OCI-LY1 (cell line): Measurements from ENCODE around the gene KCNN3.

ENCODE experiments used
- H2AFZ ChIP-seq: fragments of 200-600 bp; sonication (generic), shearing (Covaris generic); 2 replicates; pipeline ENCODE4 v1.6.0; 2014; ENCODE audit warnings: antibody characterized with exemption, mild to moderate bottlenecking, low read length
- H3F3A ChIP-seq: fragments of 200-600 bp; sonication (generic), shearing (Covaris generic); 2 replicates; pipeline ENCODE4 v1.6.0; 2014; ENCODE audit warnings: mild to moderate bottlenecking, antibody characterized with exemption, low read length, moderate library complexity; ENCODE audit not compliant: insufficient read depth
- H3K27ac ChIP-seq: fragments of 200-600 bp; sonication (generic); 2 replicates; pipeline ENCODE4 v1.5.1; 2014; ENCODE audit warnings: low read length, mixed run types, mild to moderate bottlenecking, low read depth; ENCODE audit not compliant: poor library complexity, severe bottlenecking
- H3K27me3 ChIP-seq: fragments of 200-600 bp; sonication (generic); 2 replicates; pipeline ENCODE4 v1.6.0; 2014; ENCODE audit warnings: antibody characterized with exemption, mild to moderate bottlenecking, low read length, moderate library complexity; ENCODE audit not compliant: insufficient read depth
- H3K36me3 ChIP-seq: fragments of 200-600 bp; sonication (generic); 2 replicates; pipeline ENCODE4 v1.6.1; 2014; ENCODE audit warnings: mild to moderate bottlenecking, antibody characterized with exemption, low read length, moderate library complexity, mixed read lengths; ENCODE audit not compliant: insufficient read depth
- H3K4me1 ChIP-seq: fragments of 200-600 bp; sonication (generic); 2 replicates; pipeline ENCODE4 v1.5.1; 2014; ENCODE audit warnings: mild to moderate bottlenecking, low read length, moderate library complexity; ENCODE audit not compliant: insufficient read depth, severe bottlenecking
- H3K4me2 ChIP-seq: fragments of 200-600 bp; sonication (generic), shearing (Covaris generic); 2 replicates; pipeline ENCODE4 v1.6.1; 2014; ENCODE audit warnings: low read length
- H3K4me3 ChIP-seq: fragments of 200-600 bp; sonication (generic); 2 replicates; pipeline ENCODE4 v1.5.1; 2014; ENCODE audit warnings: low read length, low read depth, mild to moderate bottlenecking, mixed read lengths; ENCODE audit not compliant: poor library complexity, severe bottlenecking
- H3K79me2 ChIP-seq: fragments of 200-600 bp; shearing (Covaris generic); 2 replicates; pipeline ENCODE4 v1.6.1; 2016; ENCODE audit warnings: mixed run types, low read length, mixed read lengths; ENCODE audit not compliant: insufficient read depth
- H3K9ac ChIP-seq: fragments of 200-600 bp; sonication (generic), shearing (Covaris generic); 2 replicates; pipeline ENCODE4 v1.6.1; 2014; ENCODE audit warnings: mild to moderate bottlenecking, low read length, mixed read lengths
- H3K9me2 ChIP-seq: fragments of 200-600 bp; sonication (generic), shearing (Covaris generic); 2 replicates; pipeline ENCODE4 v1.6.1; 2014; ENCODE audit warnings: low read depth, mild to moderate bottlenecking, low read length, mixed read lengths
- H3K9me3 ChIP-seq: fragments of 200-600 bp; shearing (Covaris generic); 2 replicates; pipeline ENCODE4 v1.6.1; 2014; ENCODE audit warnings: low read length, mixed read lengths
- H4K20me1 ChIP-seq: fragments of 200-600 bp; sonication (generic), shearing (Covaris generic); 2 replicates; pipeline ENCODE4 v1.6.0; 2016; ENCODE audit warnings: mild to moderate bottlenecking, low read length; ENCODE audit not compliant: insufficient read depth
- EZH2 ChIP-seq: fragments of 200-600 bp; sonication (generic), shearing (Covaris generic); IDR thresholded peaks from 2 replicates; pipeline ENCODE4 v1.8.0; 2017; ENCODE audit warnings: borderline replicate concordance, mixed run types, mild to moderate bottlenecking, antibody characterized with exemption, low read length, moderate library complexity, mixed read lengths
- TF ChIP-seq, protein P1 (sequence below): fragments of 200-600 bp; sonication (generic), shearing (Covaris generic); IDR thresholded peaks from 2 replicates; pipeline ENCODE4 v1.5.1; 2017; ENCODE audit warnings: mild to moderate bottlenecking, antibody characterized with exemption, low read length, moderate library complexity, mixed read lengths

The KCNN3 gene

DNA sequence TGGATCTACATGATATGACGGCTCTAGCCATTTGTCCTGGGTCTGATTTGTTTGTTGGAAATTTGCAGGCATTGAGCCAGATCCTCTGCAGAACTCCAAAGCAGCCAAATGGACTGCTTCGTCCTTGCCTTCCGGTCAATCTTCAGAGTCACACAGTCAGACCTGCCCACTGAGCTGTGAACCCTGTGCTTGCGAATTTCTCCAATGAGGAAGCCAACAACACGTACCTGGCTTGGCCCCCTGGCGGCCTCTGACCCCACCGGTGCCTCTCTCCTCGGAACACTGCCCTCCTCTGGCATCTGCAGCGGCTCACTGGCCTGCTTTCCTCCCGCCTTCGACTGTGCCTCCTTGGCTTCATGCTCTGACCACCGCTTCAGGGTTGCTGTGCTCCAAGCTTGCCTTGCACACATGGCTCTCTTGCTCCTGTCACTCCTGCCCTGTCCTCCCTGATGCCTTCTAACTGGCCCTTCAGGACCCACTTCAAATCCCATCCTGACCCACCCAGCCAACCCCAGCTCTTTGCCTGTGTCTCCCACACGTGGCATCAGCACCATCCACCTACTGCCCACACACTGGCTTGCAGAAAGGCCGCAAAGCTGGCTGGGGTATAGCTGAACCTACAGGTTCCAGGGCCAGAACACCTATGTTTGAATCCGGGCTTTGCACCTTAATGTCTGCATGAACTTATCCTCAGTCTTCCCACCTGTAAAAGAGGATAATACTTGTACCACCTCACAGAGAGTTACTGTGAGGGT is 128.2 kb downstream of the KCNN3 start:
- Histone ChIP-seq H4K20me1 (no peaks in the 10 kb centered on the region), H3K4me1 (no peaks in the 10 kb centered on the region), H3K9ac (no peak overlapping the region), H3K27ac (no peak overlapping the region), H3K4me3 (no peak overlapping the region), H3K36me3 (peaks cover 41% of the 10 kb centered on the region; the same call in 1 of the 2 replicates), H2AFZ (no peak overlapping the region), H3K79me2 (no peaks in the 10 kb centered on the region), H3F3A (no peaks in the 10 kb centered on the region), H3K4me2 (no peak overlapping the region), H3K9me3 (no peaks in the 10 kb centered on the region), H3K9me2 (no peaks in the 10 kb centered on the region), H3K27me3 (no peaks in the 10 kb centered on the region)
- no peak for TF ChIP-seq EZH2
- TF ChIP-seq, protein P1, sequence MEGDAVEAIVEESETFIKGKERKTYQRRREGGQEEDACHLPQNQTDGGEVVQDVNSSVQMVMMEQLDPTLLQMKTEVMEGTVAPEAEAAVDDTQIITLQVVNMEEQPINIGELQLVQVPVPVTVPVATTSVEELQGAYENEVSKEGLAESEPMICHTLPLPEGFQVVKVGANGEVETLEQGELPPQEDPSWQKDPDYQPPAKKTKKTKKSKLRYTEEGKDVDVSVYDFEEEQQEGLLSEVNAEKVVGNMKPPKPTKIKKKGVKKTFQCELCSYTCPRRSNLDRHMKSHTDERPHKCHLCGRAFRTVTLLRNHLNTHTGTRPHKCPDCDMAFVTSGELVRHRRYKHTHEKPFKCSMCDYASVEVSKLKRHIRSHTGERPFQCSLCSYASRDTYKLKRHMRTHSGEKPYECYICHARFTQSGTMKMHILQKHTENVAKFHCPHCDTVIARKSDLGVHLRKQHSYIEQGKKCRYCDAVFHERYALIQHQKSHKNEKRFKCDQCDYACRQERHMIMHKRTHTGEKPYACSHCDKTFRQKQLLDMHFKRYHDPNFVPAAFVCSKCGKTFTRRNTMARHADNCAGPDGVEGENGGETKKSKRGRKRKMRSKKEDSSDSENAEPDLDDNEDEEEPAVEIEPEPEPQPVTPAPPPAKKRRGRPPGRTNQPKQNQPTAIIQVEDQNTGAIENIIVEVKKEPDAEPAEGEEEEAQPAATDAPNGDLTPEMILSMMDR, result no peak

DNA sequence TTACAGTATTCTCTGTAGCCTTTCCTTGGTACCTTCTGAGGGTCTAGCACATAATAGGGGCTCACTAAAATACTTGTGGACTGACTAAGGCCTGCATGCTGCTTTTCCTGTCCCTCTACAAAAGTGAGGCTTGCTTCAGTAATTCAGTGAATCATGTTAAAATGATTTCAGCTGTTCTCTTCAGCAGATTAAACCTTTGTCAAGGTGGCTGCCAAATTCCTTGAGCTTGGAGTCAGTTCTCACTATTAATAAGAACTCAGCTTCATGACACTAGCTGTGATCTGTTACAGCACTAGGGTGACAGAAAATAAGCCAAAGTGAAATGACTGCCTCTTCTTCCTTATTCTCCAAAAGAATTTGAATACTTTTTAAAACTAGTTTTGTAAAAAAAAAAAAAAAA is 128.8 kb downstream of the KCNN3 start:
- Histone ChIP-seq H3K9ac (no peak overlapping the region), H3K4me3 (no peak overlapping the region), H3K9me2 (no peaks in the 10 kb centered on the region), H4K20me1 (no peaks in the 10 kb centered on the region), H3K27me3 (no peaks in the 10 kb centered on the region), H3K4me2 (no peak overlapping the region), H3K4me1 (no peaks in the 10 kb centered on the region), H3K27ac (no peak overlapping the region), H3K36me3 (peaks cover 47% of the 10 kb centered on the region; the same call in 1 of the 2 replicates), H3F3A (no peaks in the 10 kb centered on the region), H3K9me3 (no peaks in the 10 kb centered on the region), H3K79me2 (no peaks in the 10 kb centered on the region), H2AFZ (no peak overlapping the region)
- TF ChIP-seq, protein P1, result no peak
- TF ChIP-seq EZH2, result no peak

DNA sequence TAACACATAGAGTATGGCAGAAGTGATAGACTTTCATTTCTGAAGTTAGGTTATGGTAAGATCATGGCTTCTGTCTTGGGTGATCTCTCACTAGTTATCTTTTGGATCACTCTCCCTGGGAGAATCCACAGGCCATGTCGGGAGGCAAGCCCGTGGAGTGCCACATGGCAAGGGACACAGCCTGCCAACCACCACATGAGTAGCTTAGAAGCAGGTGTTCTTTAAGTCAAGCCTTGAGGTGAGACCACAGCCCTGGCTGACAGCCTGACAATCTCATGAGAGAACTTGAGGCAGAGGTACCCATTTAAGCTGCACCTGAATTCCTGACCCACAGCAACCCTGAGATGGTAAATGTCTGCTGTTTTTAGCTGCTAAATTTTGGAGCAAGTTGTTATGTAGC is 130.4 kb downstream of the KCNN3 start:
- H3K4me3 ChIP-seq, result no peak overlapping the region
- H3K27ac ChIP-seq, result no peak overlapping the region
- H3K79me2 ChIP-seq, result no peaks in the 10 kb centered on the region
- H3K4me1 ChIP-seq, result no peaks in the 10 kb centered on the region
- no peak overlapping the region for H3K4me2 ChIP-seq
- H3K9me3 ChIP-seq, result no peaks in the 10 kb centered on the region
- no peak overlapping the region for H2AFZ ChIP-seq
- H3K27me3 ChIP-seq, result no peaks in the 10 kb centered on the region
- no peak for TF ChIP-seq EZH2
- TF ChIP-seq, protein P1, result no peak
- no peaks in the 10 kb centered on the region for H3K9me2 ChIP-seq
- H3F3A ChIP-seq, result no peaks in the 10 kb centered on the region
- H4K20me1 ChIP-seq, result no peaks in the 10 kb centered on the region
- peaks cover 40% of the 10 kb centered on the region; the same call in 1 of the 2 replicates for H3K36me3 ChIP-seq
- H3K9ac ChIP-seq, result no peak overlapping the region
